ENCODE measurements around the gene HES5. TPM values are rescaled to one million over a fixed set of nuclear protein-coding genes. Genes with fewer than 3 reads are reported as not detected.

HES5 gene
- polyA plus RNA-seq, 1 donor from 2014 or later: 0.81 TPM

DNA sequence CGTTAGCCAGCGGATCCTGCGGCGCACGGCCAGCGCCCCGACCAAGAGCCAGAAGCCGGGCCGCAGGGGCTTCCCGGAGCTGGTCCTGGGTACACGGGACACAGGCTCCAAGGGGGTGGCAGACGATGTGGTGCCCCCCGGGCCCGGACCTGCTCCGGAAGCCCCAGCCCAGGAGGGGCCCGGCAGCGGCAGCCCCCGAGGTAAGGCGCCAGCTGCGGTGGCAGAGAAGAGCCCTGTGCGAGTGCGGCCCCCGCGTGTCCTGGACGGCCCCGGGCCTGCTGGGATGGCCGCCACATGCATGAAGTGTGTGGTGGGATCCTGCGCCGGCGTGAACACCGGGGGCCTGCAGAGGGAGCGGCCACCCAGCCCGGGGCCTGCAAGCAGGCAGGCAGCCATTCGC is 27.9 kb downstream of the HES5 start:
- Histone ChIP-seq H3F3A (ENCODE audit: insufficient read depth, low read length, poor library complexity, severe bottlenecking) (no peaks in the 10 kb centered on the region), H2AFZ (ENCODE audit: low read depth, low read length) (no peak overlapping the region), H4K20me1 (ENCODE audit: insufficient read depth) (no peaks in the 10 kb centered on the region), H3K9ac (ENCODE audit: low read length) (no peak overlapping the region), H3K4me3 (ENCODE audit: low read length) (no peak overlapping the region), H3K27me3 (ENCODE audit: insufficient read depth, low read depth, low read length) (no peaks in the 10 kb centered on the region), H3K9me2 (ENCODE audit: insufficient read depth, low read length) (no peaks in the 10 kb centered on the region), H3K36me3 (ENCODE audit: insufficient read depth, low read length) (no peaks in the 10 kb centered on the region), H3K79me2 (replicated peaks; ENCODE audit: insufficient read depth, low read length) (no peaks in the 10 kb centered on the region), H3K9me3 (ENCODE audit: low read length) (no peaks in the 10 kb centered on the region), H3K4me2 (ENCODE audit: low read length) (no peak overlapping the region), H3K27ac (ENCODE audit: low read length) (no peak overlapping the region)
- TF ChIP-seq SMC3 (conservative IDR thresholded peaks at IDR 0.05; ENCODE audit: poor library complexity) (no peak), POLR2AphosphoS5 (IDR thresholded peaks at IDR 0.05) (no peak), RAD21 (conservative IDR thresholded peaks at IDR 0.05) (no peak), MXI1 (conservative IDR thresholded peaks at IDR 0.05; ENCODE audit: poor library complexity, severe bottlenecking) (no peak), CTCF (IDR thresholded peaks at IDR 0.05; ENCODE audit: poor library complexity, severe bottlenecking) (no peak), TAF1 (IDR thresholded peaks at IDR 0.05; ENCODE audit: low read depth) (no peak), EZH2 (IDR thresholded peaks at IDR 0.05; ENCODE audit: borderline replicate concordance, insufficient read depth, low read length, poor library complexity, severe bottlenecking) (no peak), EP300 (conservative IDR thresholded peaks at IDR 0.05; ENCODE audit: poor library complexity, severe bottlenecking) (no peak)
- TF ChIP-seq, protein P1, sequence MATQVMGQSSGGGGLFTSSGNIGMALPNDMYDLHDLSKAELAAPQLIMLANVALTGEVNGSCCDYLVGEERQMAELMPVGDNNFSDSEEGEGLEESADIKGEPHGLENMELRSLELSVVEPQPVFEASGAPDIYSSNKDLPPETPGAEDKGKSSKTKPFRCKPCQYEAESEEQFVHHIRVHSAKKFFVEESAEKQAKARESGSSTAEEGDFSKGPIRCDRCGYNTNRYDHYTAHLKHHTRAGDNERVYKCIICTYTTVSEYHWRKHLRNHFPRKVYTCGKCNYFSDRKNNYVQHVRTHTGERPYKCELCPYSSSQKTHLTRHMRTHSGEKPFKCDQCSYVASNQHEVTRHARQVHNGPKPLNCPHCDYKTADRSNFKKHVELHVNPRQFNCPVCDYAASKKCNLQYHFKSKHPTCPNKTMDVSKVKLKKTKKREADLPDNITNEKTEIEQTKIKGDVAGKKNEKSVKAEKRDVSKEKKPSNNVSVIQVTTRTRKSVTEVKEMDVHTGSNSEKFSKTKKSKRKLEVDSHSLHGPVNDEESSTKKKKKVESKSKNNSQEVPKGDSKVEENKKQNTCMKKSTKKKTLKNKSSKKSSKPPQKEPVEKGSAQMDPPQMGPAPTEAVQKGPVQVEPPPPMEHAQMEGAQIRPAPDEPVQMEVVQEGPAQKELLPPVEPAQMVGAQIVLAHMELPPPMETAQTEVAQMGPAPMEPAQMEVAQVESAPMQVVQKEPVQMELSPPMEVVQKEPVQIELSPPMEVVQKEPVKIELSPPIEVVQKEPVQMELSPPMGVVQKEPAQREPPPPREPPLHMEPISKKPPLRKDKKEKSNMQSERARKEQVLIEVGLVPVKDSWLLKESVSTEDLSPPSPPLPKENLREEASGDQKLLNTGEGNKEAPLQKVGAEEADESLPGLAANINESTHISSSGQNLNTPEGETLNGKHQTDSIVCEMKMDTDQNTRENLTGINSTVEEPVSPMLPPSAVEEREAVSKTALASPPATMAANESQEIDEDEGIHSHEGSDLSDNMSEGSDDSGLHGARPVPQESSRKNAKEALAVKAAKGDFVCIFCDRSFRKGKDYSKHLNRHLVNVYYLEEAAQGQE (IDR thresholded peaks at IDR 0.05; ENCODE audit: borderline replicate concordance): no peak

- no peak overlapping the region for H3K27ac ChIP-seq (ENCODE audit: low read length)
Measured at GRCh38 chr1:2501820-2502119, 28.3 kb downstream of the HES5 start.

More at GRCh38 chr1:2501820-2502119, 28.3 kb downstream of the HES5 start:
- Histone ChIP-seq H3K9me2 (ENCODE audit: insufficient read depth, low read length) (no peaks in the 10 kb centered on the region), H3K36me3 (ENCODE audit: insufficient read depth, low read length) (no peaks in the 10 kb centered on the region), H3K79me2 (replicated peaks; ENCODE audit: insufficient read depth, low read length) (no peaks in the 10 kb centered on the region), H3K27me3 (ENCODE audit: insufficient read depth, low read depth, low read length) (no peaks in the 10 kb centered on the region), H3F3A (ENCODE audit: insufficient read depth, low read length, poor library complexity, severe bottlenecking) (no peaks in the 10 kb centered on the region), H3K4me2 (ENCODE audit: low read length) (no peak overlapping the region), H3K9ac (ENCODE audit: low read length) (no peak overlapping the region), H2AFZ (ENCODE audit: low read depth, low read length) (no peak overlapping the region), H3K4me3 (ENCODE audit: low read length) (no peak overlapping the region), H4K20me1 (ENCODE audit: insufficient read depth) (no peaks in the 10 kb centered on the region), H3K9me3 (ENCODE audit: low read length) (no peaks in the 10 kb centered on the region)
- TF ChIP-seq RAD21 (conservative IDR thresholded peaks at IDR 0.05): no peak
- no peak for TF ChIP-seq CTCF (IDR thresholded peaks at IDR 0.05; ENCODE audit: poor library complexity, severe bottlenecking)
- TF ChIP-seq EZH2 (IDR thresholded peaks at IDR 0.05; ENCODE audit: borderline replicate concordance, insufficient read depth, low read length, poor library complexity, severe bottlenecking): no peak
- TF ChIP-seq POLR2AphosphoS5 (IDR thresholded peaks at IDR 0.05): no peak
- no peak for TF ChIP-seq EP300 (conservative IDR thresholded peaks at IDR 0.05; ENCODE audit: poor library complexity, severe bottlenecking)
- TF ChIP-seq TAF1 (IDR thresholded peaks at IDR 0.05; ENCODE audit: low read depth): no peak
- no peak for TF ChIP-seq MXI1 (conservative IDR thresholded peaks at IDR 0.05; ENCODE audit: poor library complexity, severe bottlenecking)
- TF ChIP-seq SMC3 (conservative IDR thresholded peaks at IDR 0.05; ENCODE audit: poor library complexity): no peak
- TF ChIP-seq, protein P1 (IDR thresholded peaks at IDR 0.05; ENCODE audit: borderline replicate concordance): no peak
